ENCODE measurements around the gene ZNHIT6. TPM values are rescaled to one million over a fixed set of nuclear protein-coding genes. Genes with fewer than 3 reads are reported as not detected.

ZNHIT6 gene
- total RNA-seq, 1 donor from 2014 or later: 18.1 TPM

Other genes with a start within 250 kb of the ZNHIT6 start
- 20.7 TPM for gene DDAH1, start 243.3 kb downstream of the ZNHIT6 start, total RNA-seq
- 104 TPM for gene CCN1, start 127.7 kb downstream of the ZNHIT6 start, total RNA-seq

All from skin of body (tissue), 1 donor.